Body of pancreas (tissue), 4 donors: ENCODE data around the gene OR52E4.

Source experiments
- CTCF ChIP-seq, 7 experiments: fragments of 450-650 bp in 4 of 7; fragments of 200-600 bp in 3 of 7; sonication (generic) in 3 of 7; IDR thresholded peaks; one replicate each; pipeline ENCODE4 v1.5.1; 2016 to 2019; ENCODE audit warnings: antibody characterized with exemption in 7 of 7
- POLR2A ChIP-seq, 3 donors: fragments of 450-650 bp; IDR thresholded peaks; one replicate each; pipeline ENCODE4 v1.6.1; 2016; ENCODE audit warnings: antibody characterized with exemption in 3 of 3, mild to moderate bottlenecking in 2 of 3

GRCh38 chr11:5933116-5933515 is 52.7 kb downstream of the OR52E4 start:
- TF ChIP-seq CTCF (IDR thresholded peaks at IDR 0.05) (no peak), POLR2A (IDR thresholded peaks at IDR 0.05) (no peak)
